Loucy (cell line): Measurements from ENCODE around the gene TMEM86B.
"Not testable (repeated sequence)": the region's sequence is repeated elsewhere in the genome, so short reads cannot be mapped to it uniquely, and the experiment has no call there.

ENCODE experiments used
- H2AFZ ChIP-seq: fragments of 200-600 bp; sonication (generic); 2 replicates; pipeline ENCODE4 v1.6.0; 2016; ENCODE audit warnings: antibody characterized with exemption, mild to moderate bottlenecking, low read length, moderate library complexity
- H3F3A ChIP-seq: fragments of 200-600 bp; 2 replicates; pipeline ENCODE4 v1.6.0; 2016; ENCODE audit warnings: antibody characterized with exemption, low read depth, mild to moderate bottlenecking
- H3K27me3 ChIP-seq: fragments of 200-600 bp; sonication (generic); 2 replicates; pipeline ENCODE4 v1.6.1; 2014; ENCODE audit warnings: low read length, mild to moderate bottlenecking; ENCODE audit not compliant: insufficient read depth, poor library complexity, severe bottlenecking
- H3K36me3 ChIP-seq: fragments of 200-600 bp; sonication (generic); 2 replicates; pipeline ENCODE4 v1.6.1; 2016; ENCODE audit warnings: low read length; ENCODE audit not compliant: insufficient read depth
- H3K4me1 ChIP-seq: fragments of 200-600 bp; sonication (generic); 2 replicates; pipeline ENCODE4 v1.5.1; 2014; ENCODE audit warnings: low read length, mild to moderate bottlenecking; ENCODE audit not compliant: insufficient read depth, poor library complexity, severe bottlenecking
- H3K4me2 ChIP-seq: fragments of 200-600 bp; sonication (generic); 2 replicates; pipeline ENCODE4 v1.6.0; 2014; ENCODE audit warnings: antibody characterized with exemption, low read length, low read depth, mild to moderate bottlenecking; ENCODE audit not compliant: poor library complexity, severe bottlenecking
- H3K4me3 ChIP-seq: fragments of 200-600 bp; sonication (generic); 2 replicates; pipeline ENCODE4 v1.5.1; 2014; ENCODE audit warnings: low read length, mild to moderate bottlenecking, mixed read lengths; ENCODE audit not compliant: poor library complexity, severe bottlenecking
- H3K79me2 ChIP-seq: fragments of 200-600 bp; sonication (generic); 2 replicates; pipeline ENCODE4 v1.6.1; 2014; ENCODE audit warnings: low read length; ENCODE audit not compliant: insufficient read depth
- H3K9ac ChIP-seq: fragments of 200-600 bp; sonication (generic); 2 replicates; pipeline ENCODE4 v1.6.0; 2014; ENCODE audit warnings: mild to moderate bottlenecking, low read depth, low read length, moderate library complexity; ENCODE audit not compliant: poor library complexity, severe bottlenecking
- H3K9me2 ChIP-seq: fragments of 200-600 bp; sonication (generic); replicated peaks from 2 replicates; pipeline ENCODE4 v1.6.1; 2016; ENCODE audit warnings: low read depth, low read length, mixed read lengths
- H3K9me3 ChIP-seq: fragments of 200-600 bp; sonication (generic); 2 replicates; pipeline ENCODE4 v1.6.1; 2014; ENCODE audit warnings: mild to moderate bottlenecking, antibody characterized with exemption, low read length, low read depth; ENCODE audit not compliant: insufficient read depth
- H4K20me1 ChIP-seq: fragments of 200-600 bp; sonication (generic); 2 replicates; pipeline ENCODE4 v1.6.0; 2014; ENCODE audit warnings: antibody characterized with exemption, low read length, mild to moderate bottlenecking; ENCODE audit not compliant: insufficient read depth, poor library complexity, severe bottlenecking
- EZH2phosphoT487 ChIP-seq: fragments of 200-600 bp; IDR thresholded peaks from 2 replicates; pipeline ENCODE4 v1.6.1; 2018; ENCODE audit warnings: antibody characterized with exemption, mild to moderate bottlenecking, moderate library complexity, borderline replicate concordance
- TF ChIP-seq, protein P1 (sequence below): fragments of 200-600 bp; sonication (generic); conservative IDR thresholded peaks from 2 replicates; pipeline ENCODE4 v1.5.1; 2014; ENCODE audit warnings: mild to moderate bottlenecking, antibody characterized with exemption, low read length

TMEM86B gene

DNA sequence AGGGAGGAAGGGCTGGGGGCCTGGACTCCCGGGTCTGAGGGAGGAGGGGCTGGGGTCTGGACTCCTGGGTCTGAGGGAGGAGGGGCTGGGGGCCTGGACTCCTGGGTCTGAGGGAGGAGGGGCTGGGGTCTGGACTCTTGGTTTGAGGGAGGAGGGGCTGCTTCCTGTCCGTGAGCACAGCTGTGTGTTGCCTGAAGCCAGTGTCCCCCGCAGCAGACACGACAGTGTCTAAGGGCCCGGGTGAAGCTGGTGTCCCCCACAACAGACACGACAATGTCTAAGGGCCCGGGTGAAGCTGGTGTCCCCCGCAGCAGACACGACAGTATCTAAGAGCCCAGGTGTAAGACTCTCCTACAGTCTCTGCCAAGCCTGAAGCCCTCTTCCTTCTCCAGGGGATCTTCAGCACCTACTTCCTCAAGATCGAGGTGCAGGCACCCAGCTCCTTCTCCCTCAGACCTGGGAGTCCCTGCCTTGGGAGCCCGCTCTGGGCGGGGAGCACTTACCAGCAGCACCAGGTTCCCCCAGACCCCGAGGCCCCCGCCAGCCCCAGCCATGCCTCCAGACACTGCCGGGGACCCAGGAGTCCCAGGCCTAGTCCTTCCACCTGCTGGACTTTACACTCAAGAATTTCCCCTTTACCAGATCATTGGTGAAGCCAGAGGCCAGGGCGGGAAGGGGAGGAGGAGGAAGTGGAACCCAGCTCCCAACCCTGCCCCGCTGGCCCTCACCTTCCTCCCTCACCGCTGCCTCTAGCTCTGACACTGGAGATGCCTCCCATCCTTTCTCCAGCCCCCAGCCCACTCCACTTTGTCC, 19.5 kb downstream of the TMEM86B start, which contains the start of gene PTPRH:
TSS of gene PTPRH (minus strand) at position 622 of the 813 bp plus-strand sequence. CDS start at position 554, 68 bp downstream.
- Histone ChIP-seq H3K9ac (no peak within 1 kb of the TSS), H3K36me3 (no peaks in the 10 kb centered on the region), H3K9me3 (no peaks in the 10 kb centered on the region; the same call in 1 of the 2 replicates), H4K20me1 (no peaks in the 10 kb centered on the region), H2AFZ (no peak within 1 kb of the TSS), H3K79me2 (no peaks in the 10 kb centered on the region), H3K27me3 (no peaks in the 10 kb centered on the region), H3K4me2 (no peak within 1 kb of the TSS), H3F3A (no peaks in the 10 kb centered on the region), H3K9me2 (no peaks in the 10 kb centered on the region), H3K4me1 (peaks cover 2% of the 10 kb centered on the region), H3K4me3 (no peak within 1 kb of the TSS)
- no peak for TF ChIP-seq EZH2phosphoT487
- TF ChIP-seq, protein P1, sequence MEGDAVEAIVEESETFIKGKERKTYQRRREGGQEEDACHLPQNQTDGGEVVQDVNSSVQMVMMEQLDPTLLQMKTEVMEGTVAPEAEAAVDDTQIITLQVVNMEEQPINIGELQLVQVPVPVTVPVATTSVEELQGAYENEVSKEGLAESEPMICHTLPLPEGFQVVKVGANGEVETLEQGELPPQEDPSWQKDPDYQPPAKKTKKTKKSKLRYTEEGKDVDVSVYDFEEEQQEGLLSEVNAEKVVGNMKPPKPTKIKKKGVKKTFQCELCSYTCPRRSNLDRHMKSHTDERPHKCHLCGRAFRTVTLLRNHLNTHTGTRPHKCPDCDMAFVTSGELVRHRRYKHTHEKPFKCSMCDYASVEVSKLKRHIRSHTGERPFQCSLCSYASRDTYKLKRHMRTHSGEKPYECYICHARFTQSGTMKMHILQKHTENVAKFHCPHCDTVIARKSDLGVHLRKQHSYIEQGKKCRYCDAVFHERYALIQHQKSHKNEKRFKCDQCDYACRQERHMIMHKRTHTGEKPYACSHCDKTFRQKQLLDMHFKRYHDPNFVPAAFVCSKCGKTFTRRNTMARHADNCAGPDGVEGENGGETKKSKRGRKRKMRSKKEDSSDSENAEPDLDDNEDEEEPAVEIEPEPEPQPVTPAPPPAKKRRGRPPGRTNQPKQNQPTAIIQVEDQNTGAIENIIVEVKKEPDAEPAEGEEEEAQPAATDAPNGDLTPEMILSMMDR, result no peak

DNA sequence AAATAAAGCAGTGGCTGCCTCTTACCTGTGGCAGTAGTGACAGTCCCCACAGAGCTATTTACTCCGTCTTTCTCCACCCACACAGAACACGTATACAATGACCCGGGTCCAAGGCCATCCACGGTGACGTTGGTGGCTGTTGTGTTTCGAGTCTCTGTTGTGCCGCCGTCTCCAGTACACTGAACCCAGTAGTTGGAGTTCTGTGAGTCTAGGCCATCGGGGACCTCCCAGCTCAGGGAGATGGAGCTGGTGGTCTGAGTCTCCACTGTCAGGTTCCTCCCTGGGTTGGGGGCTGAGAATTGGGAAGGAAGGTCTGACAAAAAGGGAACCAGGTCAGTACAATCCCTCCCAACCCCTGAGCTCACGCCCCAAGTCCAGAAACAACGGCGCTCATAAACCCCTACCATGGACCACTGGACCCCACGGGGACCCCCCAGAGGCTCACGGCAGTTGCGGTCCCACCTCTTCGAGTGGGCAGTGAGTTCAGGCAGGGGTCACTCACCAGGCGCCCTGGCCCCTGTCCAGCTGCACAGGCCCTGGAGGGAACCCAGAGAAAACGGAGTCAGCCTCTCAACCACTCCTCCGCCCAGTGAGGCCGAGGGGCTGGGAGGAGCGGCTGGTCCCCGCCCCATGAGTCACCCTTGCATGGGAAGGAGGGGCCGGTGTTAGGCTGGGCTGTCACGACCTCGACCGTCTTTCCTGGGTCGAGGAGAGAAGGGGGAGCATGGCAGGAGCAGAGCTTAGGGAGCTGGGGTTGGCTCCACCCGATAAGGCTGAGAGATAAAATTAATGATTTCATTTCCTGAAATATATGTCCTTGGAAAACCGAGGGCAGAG, 21.7 kb downstream of the TMEM86B start:
- Histone ChIP-seq H3K79me2 (no peaks in the 10 kb centered on the region), H2AFZ (no peak overlapping the region), H3K9me2 (no peaks in the 10 kb centered on the region), H3K27me3 (no peaks in the 10 kb centered on the region), H3K36me3 (no peaks in the 10 kb centered on the region), H3K9me3 (no peaks in the 10 kb centered on the region), H3K4me3 (peak overlapping the region; percentile 43), H3K4me2 (peak overlapping the region; percentile 54), H3F3A (no peaks in the 10 kb centered on the region), H3K4me1 (peaks cover 2% of the 10 kb centered on the region), H3K9ac (no peak overlapping the region), H4K20me1 (no peaks in the 10 kb centered on the region)
- TF ChIP-seq EZH2phosphoT487, result no peak
- TF ChIP-seq, protein P1, result no peak

DNA sequence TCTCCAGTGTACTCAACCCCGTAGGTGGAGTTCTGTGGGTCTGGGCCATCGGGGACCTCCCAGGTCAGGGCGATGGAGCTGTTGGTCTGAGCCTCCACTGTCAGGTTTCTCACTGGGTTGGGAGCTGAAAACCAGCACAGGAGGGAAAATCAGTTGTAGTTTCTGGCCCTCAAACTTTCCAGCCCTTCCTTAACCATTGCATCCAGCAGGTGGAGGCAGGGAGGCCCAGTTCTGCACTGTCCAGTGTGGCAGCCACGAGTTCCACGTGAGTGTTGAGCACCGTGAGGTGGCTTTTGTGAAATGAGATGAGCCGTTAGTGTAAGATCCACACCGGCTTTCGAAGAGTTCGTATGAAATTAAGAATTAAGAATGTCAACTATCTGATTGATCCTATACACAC, 26.4 kb downstream of the TMEM86B start:
- not testable (repeated sequence) for H2AFZ ChIP-seq, H3K79me2 ChIP-seq, H3F3A ChIP-seq, H3K4me1 ChIP-seq, H3K27me3 ChIP-seq, H3K9me3 ChIP-seq, H3K9ac ChIP-seq, H4K20me1 ChIP-seq, H3K9me2 ChIP-seq, H3K4me2 ChIP-seq, H3K36me3 ChIP-seq, H3K4me3 ChIP-seq
- TF ChIP-seq, protein P1, result peak; percentile 32; the same call in 1 of the 2 replicates
